GM18508 (cell line): ENCODE results near the gene MTG2.

Experiments
- ATAC-seq: cut with Tn5 transposase; IDR thresholded peaks from one replicate; pipeline ENCODE4 v1.9.1; 2021; ENCODE audit warnings: moderate number of reproducible peaks; ENCODE audit not compliant: insufficient read depth, unreplicated experiment

MTG2 gene

DNA sequence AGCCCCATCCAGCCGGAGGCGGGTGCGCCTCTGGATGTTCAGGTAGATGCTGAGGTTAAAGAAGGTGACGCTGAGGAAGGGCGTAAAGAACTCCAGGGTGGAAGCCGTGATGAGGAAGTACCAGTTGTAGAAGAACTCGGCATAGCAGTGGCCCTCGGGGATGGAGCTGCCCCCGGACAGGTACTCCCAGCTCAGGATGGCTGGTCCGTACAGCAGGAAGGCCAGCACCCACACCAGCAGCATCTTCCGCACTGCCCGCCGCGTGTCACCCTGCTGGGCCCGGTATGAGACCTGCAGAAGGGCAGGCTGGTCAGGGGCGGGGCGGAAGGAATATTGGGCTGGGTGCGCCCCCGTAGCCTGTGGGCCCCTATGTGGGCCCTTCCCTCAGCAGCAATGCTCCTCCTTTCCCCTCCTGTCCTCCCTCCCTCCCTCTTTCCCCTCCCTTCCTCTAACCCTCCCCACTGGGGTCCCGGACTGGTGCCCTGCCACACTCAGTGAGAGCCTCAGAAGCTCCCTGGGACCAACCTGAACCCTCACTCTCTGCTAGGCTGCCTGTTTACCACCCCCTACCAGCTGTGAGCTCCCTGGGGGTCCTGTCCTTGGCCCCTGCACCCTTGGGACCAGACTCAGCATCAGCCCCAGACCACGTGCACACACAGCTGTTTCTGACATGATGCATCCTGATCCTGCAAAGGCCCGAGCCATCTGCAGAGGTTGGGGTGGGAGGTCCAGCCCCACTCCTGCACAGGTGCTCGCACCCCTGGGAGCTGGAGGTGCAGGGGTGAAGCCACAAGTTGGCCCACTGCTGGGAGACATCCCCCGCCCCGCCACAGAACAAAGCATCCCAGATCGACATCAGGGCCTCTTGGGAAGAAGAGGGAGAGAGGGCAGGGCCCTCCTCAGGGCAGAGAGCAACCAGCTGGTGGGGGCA lies 34.1 kb downstream of the MTG2 start:
- ATAC-seq = no peak

DNA sequence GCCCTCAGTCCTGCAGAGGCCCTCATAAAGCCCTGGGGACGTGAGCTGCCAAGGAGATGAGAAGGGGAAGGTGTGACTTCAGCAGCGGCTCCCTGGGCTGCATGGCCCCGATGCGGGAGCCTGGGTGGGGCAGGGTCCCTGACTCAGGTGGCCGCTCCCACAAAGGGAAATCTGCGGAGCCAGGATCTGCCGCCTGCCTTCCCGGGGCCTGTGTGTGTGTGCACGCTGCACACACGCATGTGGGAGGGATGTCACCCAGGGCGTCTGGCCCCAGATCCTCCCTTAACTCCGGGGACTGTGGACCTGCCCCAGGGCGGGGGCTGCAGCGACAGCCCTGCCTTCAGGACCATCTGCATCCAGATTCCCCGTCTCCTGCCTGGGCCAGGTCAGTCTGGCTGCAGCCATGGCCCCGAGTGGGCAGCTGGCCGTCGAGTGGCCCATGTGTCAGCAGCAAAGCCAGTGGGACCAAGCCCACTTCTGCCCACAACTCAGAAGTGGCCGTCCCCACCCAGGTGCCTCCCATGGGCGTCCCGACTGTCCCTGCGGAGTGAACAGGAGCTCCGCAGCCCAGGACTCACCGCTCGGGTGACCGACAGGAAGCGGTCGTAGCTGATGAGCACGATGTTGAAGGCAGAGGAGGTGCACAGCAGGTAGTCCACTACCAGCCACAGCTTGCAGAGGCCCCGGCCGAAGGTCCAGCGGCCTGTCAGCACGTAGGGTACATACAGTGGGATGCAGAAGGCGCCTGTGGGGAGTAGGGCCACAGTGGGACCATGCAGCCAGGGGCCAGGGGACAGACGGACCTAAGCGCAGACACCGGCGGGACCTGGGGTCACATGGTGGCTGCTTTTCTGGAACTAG lies 35.3 kb downstream of the MTG2 start:
- ATAC-seq = no peak

DNA sequence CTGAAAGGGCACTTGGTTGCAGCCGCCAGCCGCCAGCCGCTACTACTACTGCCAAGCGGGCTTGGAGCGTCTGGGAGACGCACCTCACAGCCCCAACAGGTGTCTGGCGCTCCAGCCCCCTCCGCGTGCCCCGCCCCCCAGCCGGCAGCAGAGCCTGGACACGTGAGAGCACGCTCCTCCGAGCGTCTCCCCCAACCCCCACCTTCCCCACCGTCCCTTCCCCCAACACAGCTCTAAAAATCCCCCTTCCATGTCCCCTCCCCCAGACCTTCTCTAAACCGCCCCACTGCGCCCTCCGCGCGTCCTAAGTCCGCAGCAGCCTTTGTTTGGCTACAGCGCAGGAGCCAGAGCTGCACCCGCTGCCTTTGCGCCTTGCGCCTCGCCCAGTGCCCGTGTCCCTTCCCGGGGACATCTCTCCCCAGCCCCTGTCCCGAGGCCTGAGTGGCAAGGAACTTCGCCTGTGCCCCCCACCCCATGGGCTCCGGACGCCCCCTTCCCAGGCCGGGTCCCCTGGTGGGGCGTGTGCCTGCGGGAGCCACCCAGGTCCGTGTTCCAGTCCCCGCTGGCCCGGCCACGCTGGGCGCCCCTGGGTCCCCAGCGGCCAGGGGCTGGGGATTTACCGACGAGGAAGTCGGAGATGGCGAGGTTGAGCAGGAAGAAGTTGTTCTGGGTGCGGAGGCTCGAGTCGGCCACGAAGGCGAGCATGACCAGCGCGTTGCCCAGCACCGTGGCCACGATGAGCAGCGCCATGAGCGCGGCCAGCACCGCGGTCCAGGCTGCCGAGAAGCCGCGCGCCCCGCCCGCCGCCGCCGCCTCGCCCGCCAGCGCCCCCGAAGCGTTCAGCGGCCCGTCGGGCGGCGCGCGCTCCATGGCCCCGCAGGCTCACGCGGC lies 36.5 kb downstream of the MTG2 start:
- no peak for ATAC-seq

DNA sequence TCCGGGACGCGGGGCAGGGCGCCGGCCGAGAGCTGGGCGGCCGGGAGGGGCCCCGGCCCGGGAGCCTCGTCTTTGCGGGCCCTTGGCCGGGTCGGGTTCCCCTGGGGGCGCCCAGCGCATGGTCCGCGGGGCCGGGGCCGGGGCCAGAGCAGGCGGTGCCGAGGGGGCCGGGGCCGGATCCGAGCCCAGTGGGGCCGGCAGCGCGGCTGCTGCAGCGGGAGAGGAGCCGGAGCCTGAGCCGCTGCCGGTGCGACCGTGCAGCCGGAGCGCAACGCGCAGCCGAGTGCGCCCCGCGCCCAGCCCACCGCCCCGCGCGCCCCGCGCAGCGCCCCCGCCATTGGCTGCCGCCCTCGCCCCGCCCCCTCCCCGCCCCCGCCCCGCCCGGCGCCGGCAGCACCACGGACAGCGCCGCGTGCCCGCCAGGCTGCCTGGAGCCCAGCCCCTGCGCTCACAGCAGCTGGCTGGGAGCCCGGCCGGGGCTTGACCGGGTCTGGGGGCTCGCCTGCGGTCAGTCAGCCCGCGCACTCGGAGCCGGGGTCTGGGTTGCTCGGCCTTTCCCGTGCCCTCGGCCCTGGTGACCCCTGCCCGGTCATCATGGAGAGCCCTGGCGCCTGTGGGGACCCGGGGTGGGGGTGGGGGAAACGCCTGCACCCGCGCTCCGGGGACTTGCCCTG lies 37.3 kb downstream of the MTG2 start, which contains the start of gene HRH3:
Gene HRH3 (minus strand): TSS at position 287 of the 674 bp plus-strand sequence. CDS start 308 bp downstream, outside the sequence.
- ATAC-seq = no peak

DNA sequence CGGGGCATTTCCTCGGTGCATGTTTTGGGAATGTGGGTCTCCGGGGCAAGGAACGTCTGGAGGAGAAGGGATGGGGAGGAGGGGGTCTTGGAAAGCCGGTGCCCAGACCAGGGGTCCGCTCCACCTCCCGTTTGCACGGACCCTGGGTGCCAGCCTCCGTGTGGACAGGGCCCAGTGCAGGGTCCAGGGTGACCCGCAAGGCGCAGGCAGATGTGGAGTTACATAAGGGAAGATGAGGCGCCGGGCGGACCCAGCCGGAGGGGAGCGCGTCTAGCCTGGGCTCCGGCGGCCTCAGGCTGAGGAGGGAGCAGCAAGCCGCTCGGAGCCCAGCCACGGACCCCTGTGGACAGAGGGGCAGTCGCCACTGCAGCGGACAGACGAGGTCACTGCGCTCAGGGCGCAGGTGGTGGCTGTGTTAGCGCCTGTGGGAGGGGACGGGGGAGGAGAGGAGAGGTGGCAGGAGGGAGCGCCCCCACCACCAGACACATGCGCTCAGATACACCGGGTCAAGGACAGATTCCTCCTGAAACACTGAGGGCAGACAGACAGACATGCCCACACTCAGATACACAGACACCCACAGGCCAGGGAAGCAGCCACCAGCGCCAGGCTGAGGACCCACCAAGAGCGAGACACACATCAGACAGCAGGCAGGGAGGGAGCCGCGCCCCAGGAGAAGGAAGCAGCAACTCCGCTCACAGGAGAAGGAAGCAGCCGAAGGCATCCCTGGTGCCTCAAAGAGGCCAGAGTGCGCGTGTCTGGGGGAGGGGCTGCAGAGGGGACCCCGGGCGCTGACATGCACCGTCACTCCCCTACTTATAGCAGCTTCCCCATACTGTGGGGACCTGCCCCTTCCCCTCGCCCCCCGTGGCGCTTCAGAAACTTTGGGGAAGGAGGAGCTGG lies 38.1 kb downstream of the MTG2 start:
- ATAC-seq = no peak

DNA sequence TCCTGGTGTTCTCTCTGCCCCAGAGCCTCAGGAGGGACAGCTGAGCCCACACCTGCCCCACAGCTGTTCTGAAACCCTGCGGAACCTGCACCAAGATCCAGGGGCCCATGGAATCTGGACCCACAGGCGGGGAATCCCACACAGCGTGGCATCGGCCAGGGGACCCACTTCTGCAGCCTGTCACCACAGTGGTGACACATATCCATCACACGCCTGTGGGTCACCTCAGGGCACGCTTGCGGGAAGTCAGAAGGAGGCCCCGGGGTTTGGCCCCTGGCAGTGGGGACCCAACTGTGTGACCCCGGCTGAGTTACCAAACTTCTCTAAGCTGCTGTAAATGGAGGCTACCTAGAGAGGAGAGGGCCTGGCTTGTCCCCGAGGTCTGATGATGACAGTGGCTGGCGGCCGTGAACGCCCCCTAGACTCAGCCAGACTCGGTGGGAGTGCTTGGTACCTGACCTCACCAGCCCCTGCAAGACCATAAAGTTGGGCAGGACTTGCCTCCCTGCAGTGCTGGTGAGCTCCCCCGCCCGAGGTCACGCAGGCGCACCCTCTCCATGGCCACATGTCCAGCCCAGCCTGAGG lies 39.5 kb downstream of the MTG2 start:
- ATAC-seq = no peak

DNA sequence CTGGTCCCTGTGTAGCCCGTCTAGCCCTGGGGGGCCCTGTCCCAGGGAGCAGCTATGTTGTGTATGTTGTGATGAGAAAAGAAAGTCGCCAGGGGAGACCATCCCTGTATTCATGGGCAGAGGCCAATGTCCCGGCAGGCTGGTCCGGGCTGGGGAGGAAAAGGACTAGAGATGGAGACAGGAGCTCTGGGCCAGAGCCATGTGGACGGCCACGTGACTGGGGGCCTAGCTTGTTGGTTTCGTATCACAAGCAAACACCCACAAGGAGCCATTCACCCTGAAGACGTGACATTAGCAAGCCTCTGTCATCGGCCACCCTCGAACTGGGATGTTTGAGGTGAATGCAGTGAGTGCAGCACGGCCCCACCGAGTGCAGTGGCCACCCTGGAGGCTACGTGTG lies 40.1 kb downstream of the MTG2 start:
- ATAC-seq = no peak

DNA sequence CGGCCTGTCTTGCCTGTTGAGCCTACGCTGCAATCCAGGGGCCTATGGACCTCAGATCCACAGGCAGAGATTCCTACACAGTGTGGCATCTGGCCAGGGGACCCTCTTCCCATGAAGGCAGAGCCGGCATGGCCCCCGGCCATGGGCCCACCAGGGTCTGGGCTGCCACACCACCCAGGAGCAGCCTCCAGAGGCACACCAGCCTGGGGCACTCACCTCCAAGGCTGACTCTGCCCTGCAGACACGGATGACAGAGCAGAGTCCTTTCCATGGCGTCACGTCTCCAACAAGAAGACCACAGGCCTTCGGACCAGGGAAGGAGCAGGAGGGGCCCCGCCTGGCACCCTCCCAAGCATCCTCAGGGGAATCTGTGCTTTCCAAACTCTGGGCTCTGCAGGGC lies 40.7 kb downstream of the MTG2 start:
- no peak for ATAC-seq

DNA sequence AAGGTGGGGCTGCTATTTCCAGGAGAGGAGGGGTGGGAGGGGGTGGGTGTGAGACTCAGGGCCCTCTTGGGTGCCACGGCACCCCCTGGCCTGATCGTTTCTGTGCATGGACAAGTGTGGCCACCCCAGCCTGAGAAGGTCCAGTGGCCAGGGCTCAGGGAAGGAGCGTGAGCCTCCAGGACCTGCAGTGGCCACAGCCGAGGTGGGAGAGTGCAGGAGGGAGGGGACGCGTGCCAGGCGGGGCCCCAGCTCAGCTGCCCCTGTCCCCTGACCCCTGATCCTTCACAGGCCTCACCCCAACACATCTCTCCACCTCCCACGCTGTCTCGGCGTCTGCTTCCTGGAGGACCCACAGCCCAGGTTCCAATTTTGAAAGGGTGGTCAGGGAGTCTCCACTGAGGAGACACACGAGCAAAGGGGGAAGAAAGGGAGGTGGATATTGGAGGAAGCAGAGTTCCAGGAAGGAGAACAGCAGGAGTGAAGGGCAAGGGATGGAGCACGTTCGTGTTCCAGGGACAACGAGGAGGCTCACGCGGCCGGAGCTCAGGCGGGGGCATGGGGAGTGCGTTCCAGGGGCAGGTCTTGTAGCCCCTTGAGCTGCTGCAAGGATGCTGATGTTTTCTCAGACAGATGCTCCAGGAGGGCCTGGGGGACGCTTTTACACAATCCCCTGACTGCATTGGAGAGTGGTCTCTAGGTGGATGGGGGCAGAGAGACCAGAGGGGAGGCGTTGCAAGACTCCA lies 41.5 kb downstream of the MTG2 start:
- ATAC-seq = no peak

DNA sequence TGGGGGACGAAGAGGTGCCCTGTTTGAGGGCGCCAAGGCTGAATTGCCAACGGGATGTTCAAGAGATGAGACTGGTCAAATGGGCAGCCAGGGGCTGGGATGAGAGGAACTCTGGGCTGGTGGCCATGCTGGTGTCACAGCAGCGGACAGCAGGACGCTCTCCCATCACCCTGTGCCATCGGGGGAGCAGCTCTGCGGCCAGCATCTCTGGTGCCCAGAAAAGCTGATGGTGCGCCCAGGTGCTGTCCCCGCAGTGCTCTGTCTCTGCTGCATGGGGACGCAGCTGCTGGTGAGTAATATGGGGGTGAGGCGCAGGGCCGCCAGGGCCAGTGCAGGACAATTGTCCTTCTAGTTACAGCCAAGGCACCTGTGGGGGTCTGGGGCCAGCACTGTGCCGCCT lies 42.2 kb downstream of the MTG2 start:
- ATAC-seq = no peak

DNA sequence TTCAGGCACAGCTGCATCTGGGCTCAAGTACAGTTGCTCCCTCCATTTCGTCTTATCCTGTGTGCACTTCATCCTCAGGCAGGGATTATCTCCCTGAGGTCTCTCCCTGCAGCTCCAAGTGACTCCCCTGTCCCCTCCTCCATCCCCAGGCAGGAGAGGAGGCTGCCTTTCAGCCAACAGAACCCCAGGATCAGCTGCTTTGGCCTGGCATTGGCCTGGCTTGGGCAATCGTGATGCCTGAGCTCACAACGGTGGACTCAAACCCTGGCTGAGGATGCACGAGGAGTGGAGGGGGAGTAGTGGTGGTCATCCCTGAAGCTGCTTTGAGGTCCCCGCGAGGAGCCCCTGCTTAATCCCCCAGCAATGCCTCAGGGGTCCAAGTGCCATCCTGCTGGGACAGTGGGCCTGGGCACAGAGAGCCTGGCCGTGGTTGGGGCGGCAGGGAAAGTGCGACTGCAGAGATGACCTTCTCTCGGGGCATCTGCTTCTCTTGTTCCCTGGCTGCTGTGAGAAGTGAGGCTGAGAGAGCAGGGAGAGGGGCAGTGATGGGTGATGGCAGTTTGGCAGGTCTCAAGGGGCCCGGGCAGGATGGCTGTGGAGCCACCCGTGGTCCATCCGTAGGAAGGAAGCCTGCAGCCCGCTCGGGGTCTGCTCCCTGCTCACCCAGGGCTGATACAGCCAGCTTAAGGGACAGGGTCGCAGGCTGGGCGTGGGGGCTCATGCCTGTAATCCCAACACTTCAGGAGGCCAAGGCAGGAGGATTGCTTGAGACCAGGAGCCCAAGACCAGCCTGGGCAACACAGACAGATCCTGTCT lies 43.2 kb downstream of the MTG2 start:
- ATAC-seq = no peak

DNA sequence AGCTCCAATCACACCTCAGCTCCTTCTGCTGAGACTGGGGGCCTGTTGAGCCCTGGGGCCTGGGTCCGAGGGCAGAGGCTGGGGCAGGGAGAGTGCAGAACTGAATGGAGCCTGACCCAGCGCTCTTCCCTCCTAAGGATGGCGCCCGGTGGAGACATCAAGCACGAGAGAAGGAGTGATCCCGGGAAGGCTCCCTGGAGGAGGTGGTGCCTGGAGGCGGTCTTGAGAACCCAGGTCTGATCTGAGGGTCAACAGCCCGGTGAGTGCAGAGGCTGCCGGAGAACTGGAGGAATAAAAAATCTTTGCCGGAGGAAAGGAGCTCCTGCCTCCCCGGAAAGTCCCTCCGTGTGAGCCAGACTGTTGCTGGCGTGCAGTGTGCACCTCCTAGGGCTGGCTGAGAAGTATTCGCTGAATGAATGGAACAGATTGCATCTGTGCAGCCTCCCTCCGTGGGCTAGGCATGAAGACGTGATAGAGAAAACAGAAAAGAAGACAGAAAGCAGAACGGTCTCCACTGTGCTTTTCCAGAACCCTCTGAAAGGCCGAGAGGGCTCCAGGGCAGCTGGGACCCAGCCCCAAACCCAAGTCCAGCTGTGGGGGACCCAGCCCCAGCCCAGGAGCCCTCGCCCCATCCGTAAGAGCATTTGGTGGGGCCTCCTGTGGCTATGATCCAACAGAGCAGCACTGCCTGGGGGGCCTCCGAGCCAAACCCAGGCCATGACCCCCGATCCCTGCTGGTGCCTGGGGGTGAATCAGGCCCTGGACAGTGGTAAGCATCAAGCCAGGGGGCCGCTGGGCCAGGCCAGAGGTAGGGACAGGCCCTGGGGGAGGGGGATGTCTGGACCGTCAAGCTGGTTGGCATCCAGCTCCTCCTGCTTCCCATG lies 44.1 kb downstream of the MTG2 start:
- no peak for ATAC-seq

DNA sequence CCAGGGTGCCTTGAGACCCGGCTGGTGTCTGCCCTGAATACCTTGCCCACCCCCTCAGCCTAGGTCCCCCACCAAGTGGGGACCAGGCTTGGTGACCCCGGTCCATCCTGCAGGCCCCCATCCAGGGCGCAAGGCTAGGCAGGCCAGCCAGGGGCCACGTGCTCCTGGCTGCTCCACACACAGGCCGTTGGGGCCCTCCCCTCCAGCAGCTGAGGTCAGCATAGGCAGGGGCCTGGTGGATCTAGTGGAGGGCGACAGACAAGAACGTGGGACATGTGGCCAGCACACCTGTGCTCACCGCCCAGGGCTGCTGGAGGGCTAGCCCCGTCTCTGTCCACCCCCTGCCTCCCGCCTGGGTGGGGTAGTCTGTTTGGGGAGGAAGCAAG lies 44.8 kb downstream of the MTG2 start:
- no peak for ATAC-seq

DNA sequence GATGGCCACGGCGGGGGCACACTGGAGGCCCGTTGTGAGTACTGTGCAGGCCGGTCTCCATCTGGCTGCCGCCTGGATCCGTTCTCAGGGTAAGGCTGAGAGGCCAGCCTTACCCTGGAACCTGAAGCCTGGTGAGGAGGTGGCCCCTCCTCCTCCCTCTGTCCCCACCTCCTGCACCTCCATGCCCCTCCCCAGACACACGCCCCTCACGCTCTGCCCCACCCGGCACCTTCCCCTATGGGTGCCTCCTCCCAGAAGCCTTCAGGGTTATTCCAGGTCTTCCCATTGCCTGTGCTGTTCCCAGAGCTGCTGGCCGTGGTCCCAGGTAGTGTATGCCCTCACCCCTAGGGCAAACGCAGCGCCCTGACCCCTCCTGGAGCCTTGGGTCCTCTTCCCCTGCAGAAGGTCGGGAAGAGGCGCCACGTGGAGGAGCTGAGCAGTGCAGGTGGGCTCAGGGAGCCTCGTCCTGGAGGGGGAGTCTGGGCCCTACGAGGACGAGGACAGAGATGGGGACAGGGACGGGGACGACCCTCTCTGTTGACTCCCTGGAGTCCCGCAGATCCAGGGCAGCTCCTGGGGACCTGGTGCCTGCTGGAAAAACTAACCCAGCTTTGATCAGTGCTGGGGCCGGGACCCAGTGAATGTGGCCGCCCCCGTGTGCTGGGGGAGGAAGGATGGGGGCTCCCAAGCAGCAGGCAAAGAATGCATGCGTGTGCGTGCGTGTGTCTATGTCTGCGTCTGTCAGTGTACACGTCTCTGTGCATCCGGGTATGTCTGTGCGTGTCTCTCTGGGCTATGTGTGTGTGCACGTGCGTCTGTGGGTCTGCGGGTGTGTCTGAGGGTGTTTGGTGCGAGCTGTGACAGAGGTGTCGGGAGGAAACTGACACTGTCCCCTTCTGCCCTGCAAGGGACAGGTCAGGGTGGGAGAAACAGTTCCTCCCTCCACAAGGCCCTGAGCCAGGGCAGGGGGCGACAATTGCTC lies 45.4 kb downstream of the MTG2 start:
- ATAC-seq = no peak
